T-helper 1 cell (primary cell): Measurements from ENCODE around the gene ERLEC1.
"Not testable (repeated sequence)": the region's sequence is repeated elsewhere in the genome, so short reads cannot be mapped to it uniquely, and the experiment has no call there.

Experiments used
- DNase-seq, 5 donors: peaks; one replicate each; pipeline ENCODE4 v3.0.0-alpha.2; 2012 to 2020

ERLEC1 gene

DNA sequence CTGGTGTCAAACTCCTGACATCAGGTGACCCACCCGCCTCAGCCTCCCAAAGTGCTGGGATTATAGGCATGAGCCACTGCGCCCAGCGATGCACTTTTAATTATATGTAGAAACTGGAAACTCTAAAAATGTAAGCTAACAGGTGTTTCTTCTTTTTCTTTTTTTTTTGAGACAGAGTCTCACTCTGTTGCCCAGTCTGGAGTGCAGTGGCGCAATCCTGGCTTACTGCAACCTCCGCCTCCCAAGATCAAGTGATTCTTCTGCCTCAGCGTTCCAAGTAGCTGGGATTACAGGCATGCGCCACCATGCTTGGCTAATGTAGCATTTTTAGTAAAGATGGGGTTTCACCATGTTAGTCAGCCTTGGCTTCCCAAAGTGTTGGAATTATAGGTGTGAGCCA lies 54.8 kb downstream of the ERLEC1 start:
- DNase-seq: not testable (repeated sequence)

DNA sequence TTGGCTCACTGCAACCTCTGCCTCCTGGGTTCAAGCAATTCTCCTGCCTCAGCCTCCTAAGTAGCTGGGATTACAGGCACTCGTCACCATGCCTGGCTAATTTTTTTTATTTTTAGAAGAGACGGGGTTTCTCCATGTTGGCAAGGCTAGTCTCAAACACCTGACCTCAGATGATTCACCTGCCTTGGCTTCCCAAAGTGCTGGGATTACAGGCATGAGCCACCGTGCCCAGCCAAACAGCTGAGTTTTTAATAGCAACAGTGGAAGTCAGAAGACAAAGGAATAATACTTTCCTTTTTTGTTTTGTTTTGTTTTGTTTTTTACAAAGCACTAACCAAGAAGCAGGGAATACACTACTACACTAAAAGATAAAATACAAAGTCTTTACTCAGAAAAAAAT lies 56.0 kb downstream of the ERLEC1 start:
- no peak for DNase-seq

DNA sequence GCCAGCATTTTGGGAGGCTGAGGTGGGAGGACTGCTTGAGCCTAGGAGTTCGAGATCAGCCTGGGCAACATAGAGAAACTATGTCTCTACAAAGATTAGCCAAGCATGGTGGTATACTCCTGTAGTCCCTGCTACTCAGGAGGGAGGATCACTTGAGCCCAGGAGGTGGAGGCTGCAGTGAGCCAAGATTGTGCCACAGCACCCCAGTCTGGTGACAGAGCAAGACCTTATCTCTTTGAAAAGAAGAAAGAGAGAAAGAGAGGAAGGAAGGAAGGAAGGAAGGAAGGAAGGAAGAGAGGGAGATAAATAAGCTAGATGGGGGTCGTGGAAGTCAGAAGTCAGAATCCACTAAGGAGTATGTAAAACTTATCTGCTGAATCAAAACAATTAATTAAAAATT lies 56.8 kb downstream of the ERLEC1 start:
- DNase-seq: no peak

DNA sequence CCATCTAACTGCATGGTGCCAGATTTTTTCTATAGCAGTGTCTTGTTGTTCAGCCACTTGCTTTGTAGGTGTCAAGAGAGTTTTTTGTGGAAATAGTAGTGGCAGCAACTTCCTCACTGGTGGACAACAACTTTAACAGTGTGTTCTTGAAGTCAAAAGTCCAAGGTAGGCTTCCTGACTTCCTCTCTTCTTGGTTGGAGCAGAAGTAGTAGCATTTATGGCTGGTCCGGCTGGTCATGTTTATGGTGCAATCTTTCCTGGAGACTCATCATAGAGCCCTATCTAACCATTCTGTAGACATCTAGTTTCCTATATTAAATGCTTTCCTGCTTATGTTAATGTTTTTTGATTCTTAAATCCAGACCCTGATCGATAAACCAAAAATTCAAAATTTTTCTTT lies 61.2 kb downstream of the ERLEC1 start:
- DNase-seq: no peak

DNA sequence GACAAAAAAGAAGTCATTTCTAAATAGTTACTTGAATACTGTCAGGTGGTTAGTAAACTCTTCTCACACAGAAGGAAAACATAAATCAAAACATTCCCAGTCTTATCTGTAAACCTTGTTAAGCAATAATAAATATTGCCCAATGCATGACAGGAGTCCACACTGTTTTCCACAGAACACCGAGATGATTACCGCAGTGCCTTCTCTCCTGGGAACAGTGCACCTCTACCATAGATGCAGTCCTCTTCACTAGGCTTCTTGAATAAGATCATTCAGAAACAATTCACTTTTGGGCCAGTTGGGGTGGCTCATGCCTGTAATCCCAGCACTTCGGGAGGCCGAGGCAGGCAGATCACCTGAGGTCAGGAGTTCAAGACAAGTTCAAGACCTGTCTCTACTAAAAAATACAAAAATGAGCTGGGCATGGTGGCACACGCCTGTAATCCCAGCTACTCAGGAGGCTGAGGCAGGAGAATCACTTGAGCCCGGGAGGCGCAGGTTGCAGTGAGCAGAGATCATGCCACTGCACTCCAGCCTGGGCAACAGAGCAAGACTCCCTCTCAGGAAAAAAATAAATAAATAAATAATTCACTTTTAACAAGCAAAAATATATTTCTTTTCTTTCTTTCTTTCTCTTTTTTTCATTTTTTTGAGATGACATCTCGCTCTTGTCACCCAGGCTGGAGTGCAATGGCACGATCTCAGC lies 64.4 kb downstream of the ERLEC1 start:
- not testable (repeated sequence) for DNase-seq

DNA sequence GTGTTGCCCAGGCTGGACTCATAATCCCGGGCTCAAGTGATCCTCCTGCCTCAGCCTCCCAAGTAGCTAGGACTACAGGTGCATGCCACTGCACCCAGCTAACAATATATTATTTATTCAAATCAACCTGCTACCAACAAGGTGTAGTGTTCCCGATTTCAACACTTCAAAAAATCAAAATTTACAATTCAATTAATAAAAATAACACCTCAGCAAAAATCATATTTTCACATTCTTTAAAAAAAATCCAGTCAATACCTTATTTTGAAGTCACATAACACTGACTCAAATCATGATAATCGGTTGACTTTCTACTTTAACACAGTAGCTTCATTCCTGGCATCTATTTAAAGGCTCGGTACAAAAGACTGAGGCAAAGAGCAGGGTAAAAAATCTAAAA lies 65.7 kb downstream of the ERLEC1 start:
- DNase-seq: no peak

DNA sequence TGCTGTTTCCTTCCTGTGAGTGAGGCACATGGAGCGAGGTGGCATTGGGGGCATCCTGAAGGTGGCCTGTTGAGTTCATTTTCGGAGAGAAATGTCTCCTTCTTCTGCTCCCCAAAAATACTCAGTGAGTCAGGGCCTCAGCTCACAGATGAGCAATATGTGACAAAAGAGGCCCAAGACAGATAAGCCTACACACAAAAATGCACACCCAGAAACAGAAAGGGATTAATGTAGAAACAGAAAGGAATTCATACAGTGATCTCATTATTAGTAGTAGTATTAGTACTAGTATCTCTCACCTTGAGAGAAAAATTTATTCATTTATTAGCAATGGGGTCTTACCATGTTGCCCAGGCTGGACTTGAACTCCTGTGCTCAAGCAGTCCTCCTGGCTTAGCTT lies 67.8 kb downstream of the ERLEC1 start:
- no peak for DNase-seq

DNA sequence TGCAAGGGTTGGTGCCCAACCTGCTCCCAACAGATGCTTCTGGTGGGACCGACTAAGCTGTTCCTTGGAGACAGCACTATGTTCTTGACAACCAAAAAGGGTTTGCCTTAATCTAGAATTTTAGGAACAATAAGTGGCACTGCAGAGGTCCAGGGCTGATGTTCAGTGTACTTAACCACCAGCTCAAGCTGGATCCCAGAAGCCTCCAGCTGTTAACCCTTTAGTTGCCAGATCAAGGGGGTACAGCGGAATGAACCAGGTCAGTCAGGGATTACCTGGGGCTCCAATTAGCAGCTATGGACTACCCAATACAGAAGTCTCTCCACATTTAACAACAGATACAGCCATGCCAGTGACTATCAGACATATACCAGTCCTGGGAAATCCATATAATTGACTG lies 69.4 kb downstream of the ERLEC1 start:
- DNase-seq: no peak

DNA sequence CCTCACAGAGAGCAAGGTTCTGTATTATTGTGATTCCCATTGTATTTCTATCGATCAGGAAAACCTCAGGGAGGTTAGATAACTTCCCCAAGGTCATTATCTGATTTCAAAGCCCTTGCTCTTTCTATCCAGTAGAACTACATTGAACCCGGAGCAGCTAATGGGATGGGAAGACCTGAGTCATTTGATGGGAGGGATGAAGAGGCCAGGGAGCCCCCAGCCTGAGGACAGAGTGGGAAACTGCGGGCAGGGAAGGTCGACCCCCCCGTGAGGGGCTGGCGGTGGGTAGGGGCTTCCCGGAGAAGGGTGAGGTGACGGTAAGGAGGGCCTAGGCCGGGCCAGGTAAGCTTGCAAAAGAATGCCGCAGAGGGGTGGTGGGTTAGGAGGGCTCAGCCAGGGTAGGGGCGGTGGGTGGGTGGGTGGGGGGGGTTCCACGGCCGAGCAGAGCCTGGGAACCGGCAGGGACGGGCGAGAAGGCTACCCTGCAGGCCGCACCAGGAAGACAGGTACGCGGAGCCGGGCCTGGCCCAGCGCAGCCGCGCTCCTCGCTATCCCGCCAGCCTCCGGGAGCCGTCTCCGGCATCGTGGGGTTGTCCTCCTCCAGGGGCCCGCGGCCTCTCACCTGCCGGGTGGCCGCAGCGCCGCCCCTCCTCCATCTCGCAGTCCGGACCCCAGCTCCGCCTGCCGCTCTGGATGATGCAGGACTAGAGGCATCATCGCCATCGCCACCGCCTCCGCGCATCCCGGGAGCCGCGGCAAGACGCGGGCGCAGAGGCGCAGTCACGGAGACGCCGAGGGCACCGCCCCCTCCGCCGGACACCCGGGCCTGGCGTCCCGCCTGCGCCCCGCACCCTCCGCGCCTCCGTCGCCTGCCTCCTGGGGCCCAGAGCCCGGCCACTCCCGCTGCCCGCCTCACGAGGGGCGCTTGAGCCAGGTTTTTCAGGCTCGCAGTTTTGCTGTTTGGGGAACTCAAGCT lies 72.7 kb downstream of the ERLEC1 start, which contains the start of gene GPR75:
Gene GPR75, minus strand, starts transcription at position 762 of the 976 bp plus-strand sequence. CDS start 5,211 bp downstream, outside the sequence.
- no peak for DNase-seq

DNA sequence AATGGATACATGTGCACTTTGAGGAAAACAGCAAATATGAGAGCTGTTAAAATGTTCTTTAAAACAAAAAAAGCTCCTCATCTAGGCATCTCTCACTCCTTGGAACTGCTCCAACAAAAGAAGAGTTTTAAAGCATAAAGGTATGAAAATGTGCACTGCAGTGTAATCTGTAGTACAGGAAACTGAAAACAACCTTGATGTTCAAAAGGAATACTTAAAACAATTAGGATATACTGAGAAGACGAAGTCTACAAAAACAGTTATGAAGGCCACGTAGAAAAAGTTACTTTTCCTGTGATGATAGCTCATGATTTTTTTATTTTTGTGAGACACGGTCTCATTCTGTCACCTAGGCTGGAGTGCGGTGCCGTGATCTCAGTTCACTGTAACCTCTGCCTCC lies 75.0 kb downstream of the ERLEC1 start:
- DNase-seq: no peak

DNA sequence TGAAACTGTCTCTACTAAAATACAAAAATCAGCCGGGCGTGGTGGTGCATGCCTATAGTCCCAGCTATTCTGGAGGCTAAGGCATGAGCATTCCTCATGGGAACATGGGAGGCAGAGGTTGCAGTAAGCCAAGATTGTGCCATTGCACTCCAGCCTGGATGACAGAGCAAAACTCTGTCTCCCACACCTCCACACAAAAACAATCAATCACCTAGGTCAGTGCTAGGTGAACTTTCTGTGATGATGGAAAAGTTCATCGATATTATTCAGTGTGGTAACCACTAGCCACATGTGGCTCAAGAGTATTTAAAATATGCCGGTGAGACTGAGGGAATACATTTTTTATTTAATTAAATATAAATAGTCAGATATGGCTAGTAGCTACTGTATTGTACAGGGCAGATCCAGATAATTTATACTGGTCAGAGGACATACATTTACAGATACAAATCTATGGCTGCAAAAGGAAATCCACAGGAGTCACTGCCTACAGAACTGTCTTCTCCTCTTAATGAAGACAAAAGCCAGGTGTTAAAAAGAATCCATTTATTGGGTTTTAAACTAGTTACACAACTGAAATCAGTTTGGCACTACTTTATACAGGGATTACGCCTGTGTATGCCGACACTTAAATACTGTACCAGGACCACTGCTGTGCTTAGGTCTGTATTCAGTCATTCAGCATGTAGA lies 76.8 kb downstream of the ERLEC1 start:
- DNase-seq: no peak

DNA sequence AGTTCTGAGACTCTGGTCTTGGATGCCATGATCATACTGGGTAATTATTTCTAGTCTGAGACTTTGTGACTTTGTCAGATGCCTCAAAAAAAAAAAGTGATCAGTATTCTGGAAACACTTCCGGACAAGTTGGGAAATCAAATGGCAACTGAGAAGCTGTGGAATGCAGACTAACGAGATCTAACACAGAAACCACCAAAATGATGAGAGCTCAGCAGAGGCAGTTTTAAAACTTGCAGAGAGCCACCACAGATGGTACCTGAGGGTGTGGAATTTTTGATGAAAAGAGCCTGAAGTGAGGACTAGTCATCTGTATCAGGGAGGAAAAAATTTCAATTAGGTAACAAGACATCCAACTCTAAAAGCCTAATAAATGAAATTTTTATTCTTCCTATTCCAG lies 78.4 kb downstream of the ERLEC1 start:
- DNase-seq: no peak

DNA sequence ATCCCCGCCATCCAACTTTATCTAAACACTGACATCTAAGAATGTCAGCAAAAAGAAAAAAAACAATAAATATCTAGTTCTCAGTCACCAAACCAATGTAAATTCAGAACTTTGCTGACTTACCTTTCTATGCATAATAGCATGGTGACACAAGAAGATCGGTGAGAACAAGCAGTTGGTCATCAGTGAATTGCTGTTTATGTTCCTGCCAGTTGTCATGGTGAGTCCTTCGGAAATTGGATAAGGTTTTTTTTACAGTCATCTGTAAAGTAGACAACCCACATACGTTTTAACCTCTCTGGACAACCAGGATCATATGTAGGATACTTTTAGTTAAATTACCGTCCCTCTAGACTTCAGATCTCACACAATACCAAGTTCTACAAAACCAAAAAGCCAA lies 79.1 kb downstream of the ERLEC1 start:
- DNase-seq: no peak

DNA sequence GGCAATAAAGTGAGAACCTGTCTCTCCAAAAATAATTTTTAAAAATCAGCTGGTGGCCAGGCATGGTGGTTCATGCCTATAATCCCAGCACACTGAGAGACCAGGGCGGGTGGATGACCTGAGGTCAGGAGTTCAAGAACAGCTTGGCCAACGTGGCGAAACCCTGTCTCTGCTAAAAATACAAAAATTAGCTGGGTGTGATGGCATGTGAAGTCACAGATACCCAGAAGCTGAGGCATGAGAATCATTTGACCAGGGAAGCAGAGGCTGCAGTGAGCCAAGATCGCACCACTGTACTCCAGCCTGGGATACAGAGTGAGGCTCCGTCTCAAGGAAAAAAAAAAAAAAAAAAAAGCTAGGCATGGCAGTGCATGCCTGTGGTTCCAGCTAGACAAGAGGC lies 80.3 kb downstream of the ERLEC1 start:
- no peak for DNase-seq

DNA sequence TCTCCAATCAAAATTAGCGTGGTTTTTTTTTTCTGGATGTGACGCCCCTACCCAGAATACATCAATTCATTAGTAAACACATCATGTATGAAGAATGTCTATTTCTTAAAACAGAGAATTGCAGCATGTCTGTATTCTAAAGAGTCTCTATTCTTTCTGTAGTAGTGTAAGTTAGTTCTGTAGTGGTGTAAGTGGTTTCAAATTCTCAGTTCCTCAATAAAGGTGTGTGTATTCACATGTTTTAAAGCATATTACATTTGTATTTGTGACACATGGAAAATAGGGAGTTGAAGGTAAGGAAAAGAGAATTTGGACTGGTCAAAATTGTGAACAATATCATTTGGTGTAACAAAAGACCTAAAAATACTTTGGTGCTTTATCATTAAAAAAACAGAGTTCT lies 80.9 kb downstream of the ERLEC1 start:
- no peak for DNase-seq
